Endodermal cell (in vitro differentiated cells): ENCODE data around the gene LNPEP. TPM values are rescaled to one million over a fixed set of nuclear protein-coding genes. Genes with fewer than 3 reads are reported as not detected.

ENCODE experiments used
- DNase-seq: peaks from one replicate; pipeline ENCODE4 v3.0.0-alpha.2; 2017
- H3K27ac ChIP-seq: 2 replicates; pipeline ENCODE4 v1.5.1; 2013; ENCODE audit warnings: mild to moderate bottlenecking, low read depth, low read length, moderate library complexity
- H3K27me3 ChIP-seq: 2 replicates; pipeline ENCODE4 v1.6.1; 2013; ENCODE audit warnings: mild to moderate bottlenecking, low read length, moderate library complexity; ENCODE audit not compliant: insufficient read depth, control insufficient read depth, poor library complexity, severe bottlenecking
- H3K36me3 ChIP-seq: 2 replicates; pipeline ENCODE4 v1.7.0; 2013; ENCODE audit warnings: mild to moderate bottlenecking, low read length, moderate library complexity; ENCODE audit not compliant: control insufficient read depth, insufficient read depth
- H3K4me1 ChIP-seq: one replicate; pipeline ENCODE4 v1.7.0; 2013; ENCODE audit warnings: low read length; ENCODE audit not compliant: control insufficient read depth, insufficient read depth
- H3K4me3 ChIP-seq: 2 replicates; pipeline ENCODE4 v1.5.1; 2013; ENCODE audit warnings: mild to moderate bottlenecking, low read length, moderate library complexity
- H3K9ac ChIP-seq: 2 replicates; pipeline ENCODE4 v1.6.1; 2013; ENCODE audit warnings: mild to moderate bottlenecking, low read length, moderate library complexity; ENCODE audit not compliant: poor library complexity, severe bottlenecking; ENCODE audit errors: extremely low read depth
- H3K9me3 ChIP-seq: 2 replicates; pipeline ENCODE4 v1.6.1; 2013; ENCODE audit warnings: mild to moderate bottlenecking, low read length, moderate library complexity; ENCODE audit not compliant: control insufficient read depth
- H3K27ac Mint-ChIP-seq: 2 replicates; pipeline ENCODE4 v1.8.0; 2020; ENCODE audit warnings: mixed read lengths
- H3K27me3 Mint-ChIP-seq: 2 replicates; pipeline ENCODE4 v1.8.0; 2021; ENCODE audit warnings: mild to moderate bottlenecking, mixed read lengths; ENCODE audit not compliant: insufficient read depth
- H3K36me3 Mint-ChIP-seq: 2 replicates; pipeline ENCODE4 v1.8.0; 2020; ENCODE audit warnings: low read depth, mixed read lengths
- H3K4me1 Mint-ChIP-seq: 2 replicates; pipeline ENCODE4 v1.8.0; 2020; ENCODE audit warnings: mixed read lengths
- H3K4me3 Mint-ChIP-seq: 2 replicates; pipeline ENCODE4 v1.8.0; 2020; ENCODE audit warnings: mild to moderate bottlenecking, moderate library complexity, mixed read lengths
- H3K9me3 Mint-ChIP-seq: 2 replicates; pipeline ENCODE4 v1.8.0; 2020; ENCODE audit warnings: mild to moderate bottlenecking, mixed read lengths
- CTCF ChIP-seq: fragments of 200-600 bp; sonication (generic); conservative IDR thresholded peaks from 2 replicates; pipeline ENCODE4 v1.5.0; 2021; ENCODE audit warnings: antibody characterized with exemption, mild to moderate bottlenecking
- WGBS, 2 experiments: methylation state at CpG; one replicate each; pipeline versions ENCODE4 v1.1.5 to v1.1.7; 2013; ENCODE audit warnings: missing lambda C conversion rate in 2 of 2, mixed read lengths in 1 of 2; ENCODE audit not compliant: insufficient coverage in 1 of 2, insufficient read length in 1 of 2; 5-methylcytosine and 5-hydroxymethylcytosine counted together
- total RNA-seq, 2 donors: library from RNA; stranded (reverse); fragmentation: NEBNext Ultra II Directional in 1 of 2; extraction: Animal tissue kit (Norgen Biotek cat#: 25700) in 1 of 2; gene quantifications; 2 replicates in 1 of 2; 3 replicates in 1 of 2; pipeline ENCODE4 v1.2.1, GENCODE V29; 2021

LNPEP gene
- total RNA-seq, 2 donors from 2014 or later = 11.2 to 12.3 TPM

DNA sequence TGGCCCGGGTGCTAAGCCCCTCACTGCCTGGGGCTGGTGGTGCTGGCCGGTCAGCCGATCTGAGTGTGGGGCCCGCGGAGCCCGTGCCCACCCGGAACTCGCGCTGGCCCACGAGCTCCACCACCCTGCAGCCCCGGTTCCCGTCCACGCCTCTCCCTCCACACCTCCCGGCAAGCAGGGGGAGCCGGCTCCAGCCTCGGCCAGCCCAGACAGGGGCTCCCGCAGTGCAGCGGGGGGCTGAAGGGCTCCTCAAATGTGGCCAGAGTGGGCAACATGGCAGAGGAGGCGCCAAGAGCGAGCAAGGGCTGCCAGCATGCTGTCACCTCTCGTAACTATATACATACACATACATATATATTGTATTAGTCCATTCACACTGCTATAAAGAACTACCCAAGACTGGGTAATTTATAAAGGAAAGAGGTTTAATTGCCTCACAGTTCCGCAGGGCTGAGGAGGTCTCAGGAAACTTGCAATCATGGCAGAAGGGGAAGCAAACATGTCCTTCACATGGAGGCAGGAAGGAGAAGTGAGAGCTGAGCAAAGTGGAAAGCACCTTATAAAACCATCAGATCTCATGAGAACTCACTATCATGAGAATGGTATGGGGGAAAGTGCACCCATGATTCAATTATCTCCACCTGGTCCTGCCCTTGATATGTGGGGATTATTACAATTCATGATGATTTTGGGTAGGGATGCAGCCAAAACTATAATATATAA is 149.7 kb downstream of the LNPEP start:
- H3K4me3 ChIP-seq = no peak overlapping the region
- H3K9me3 ChIP-seq = peaks cover 9% of the 10 kb centered on the region
- no peak for TF ChIP-seq CTCF
- H3K4me1 Mint-ChIP-seq = peaks cover 2% of the 10 kb centered on the region
- no peaks in the 10 kb centered on the region for H3K27me3 ChIP-seq
- H3K27ac Mint-ChIP-seq = no peak overlapping the region
- peaks cover 2% of the 10 kb centered on the region for H3K27me3 Mint-ChIP-seq
- no peak overlapping the region for H3K27ac ChIP-seq
- no peak overlapping the region for H3K9ac ChIP-seq
- H3K9me3 Mint-ChIP-seq = peaks cover 17% of the 10 kb centered on the region
- H3K36me3 Mint-ChIP-seq = peaks cover 5% of the 10 kb centered on the region
- no peaks in the 10 kb centered on the region for H3K4me1 ChIP-seq
- DNase-seq = no peak
- 80 to 94% methylated on average over 1 to 21 of the region's 22 CpGs for WGBS, 2 experiments
- no peak overlapping the region for H3K4me3 Mint-ChIP-seq
- no peaks in the 10 kb centered on the region for H3K36me3 ChIP-seq

Other genes with a start within 250 kb of the LNPEP start
- gene ERAP1, start 128.1 kb upstream of the LNPEP start, total RNA-seq = 10 to 100 TPM; 11.7 to 22.6 TPM
- not detected for gene ERAP2, start 59.6 kb upstream of the LNPEP start, total RNA-seq
- under 1 TPM; 0.09 to 0.15 TPM for gene LIX1, start 206.5 kb downstream of the LNPEP start, total RNA-seq
- 10 to 100 TPM; 27.3 to 37.7 TPM for gene RIOK2, start 247.2 kb downstream of the LNPEP start, total RNA-seq